Subcutaneous abdominal adipose tissue (tissue), 5 donors: ENCODE data around the gene HLA-DOA.

Source experiments
- H3K27ac ChIP-seq: one replicate; pipeline ENCODE4 v1.7.0; 2013; ENCODE audit warnings: low read depth, mild to moderate bottlenecking, inconsistent platforms, low read length, moderate library complexity
- H3K27me3 ChIP-seq, 5 donors: one replicate each; pipeline ENCODE4 v1.7.0; 2013; ENCODE audit warnings: low read length in 5 of 5, inconsistent platforms in 1 of 5; ENCODE audit not compliant: control insufficient read depth in 5 of 5, insufficient read depth in 4 of 5
- H3K36me3 ChIP-seq, 5 donors: one replicate each; pipeline ENCODE4 v1.7.0; 2013; ENCODE audit warnings: low read length in 5 of 5; ENCODE audit not compliant: control insufficient read depth in 5 of 5, insufficient read depth in 5 of 5
- H3K4me1 ChIP-seq, 5 donors: one replicate each; pipeline ENCODE4 v1.7.0; 2013; ENCODE audit warnings: low read length in 5 of 5, mild to moderate bottlenecking in 3 of 5, moderate library complexity in 1 of 5; ENCODE audit not compliant: control insufficient read depth in 5 of 5, insufficient read depth in 5 of 5
- H3K4me3 ChIP-seq, 5 donors: one replicate each; pipeline ENCODE4 v1.7.0; 2013; ENCODE audit warnings: low read length in 5 of 5, low read depth in 1 of 5
- H3K9ac ChIP-seq, 5 donors: one replicate each; pipeline ENCODE4 v1.7.0; 2013; ENCODE audit warnings: low read length in 5 of 5, mild to moderate bottlenecking in 4 of 5, moderate library complexity in 3 of 5
- H3K9me3 ChIP-seq, 5 donors: one replicate each; pipeline ENCODE4 v1.7.0; 2013; ENCODE audit warnings: low read length in 5 of 5; ENCODE audit not compliant: control insufficient read depth in 5 of 5
- donor health status: healthy.
- donor health status: healthy.
- donor health status: healthy.
- donor health status: healthy.
- donor health status: healthy.

The HLA-DOA gene

DNA sequence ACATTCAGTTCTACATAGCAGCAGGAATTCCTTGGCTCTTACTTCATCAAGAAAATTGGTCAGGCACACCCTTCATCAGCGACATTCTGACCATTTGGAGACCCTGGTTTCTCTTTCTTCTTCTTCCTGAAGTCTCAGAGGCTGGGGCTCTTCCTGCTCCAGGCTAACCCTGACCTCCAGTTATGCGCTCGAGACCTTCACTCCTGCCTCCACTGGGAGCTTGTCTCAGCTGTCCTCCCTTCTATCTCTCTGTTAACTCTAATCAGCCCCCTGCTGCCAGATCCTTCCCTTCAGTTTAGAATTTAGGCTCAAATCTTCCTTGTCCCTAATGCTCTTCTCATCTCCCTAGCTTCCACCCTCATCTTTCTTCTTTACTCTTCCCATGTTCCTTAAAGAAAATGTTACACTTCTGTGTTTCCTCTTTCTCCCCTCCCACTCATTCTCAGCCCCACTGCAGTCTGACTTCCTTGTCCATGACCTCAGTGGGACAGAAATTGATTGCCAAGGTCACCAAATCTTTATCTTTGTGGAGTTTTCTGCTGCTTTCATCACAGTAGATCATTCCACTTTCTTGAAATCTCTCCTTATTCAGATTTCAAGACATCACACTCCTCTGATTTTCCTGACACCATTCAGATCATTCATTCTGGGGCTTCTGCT is 8.4 kb upstream of the HLA-DOA start:
- peak overlapping the region in 1 of 5 donors; percentile 19 for H3K4me3 ChIP-seq
- no peaks in the 10 kb centered on the region for H3K36me3 ChIP-seq
- H3K27ac ChIP-seq: peak overlapping the region; percentile 88
- H3K9me3 ChIP-seq: no peaks in the 10 kb centered on the region
- peak overlapping the region in 1 of 5 donors; percentile 21 for H3K9ac ChIP-seq
- H3K27me3 ChIP-seq: peaks cover 0 to 15% (median 0%) of the 10 kb centered on the region in 5 donors
- peaks cover 9 to 48% (median 20%) of the 10 kb centered on the region in 5 donors for H3K4me1 ChIP-seq

- no peak overlapping the region for H3K27ac ChIP-seq
- H3K9me3 ChIP-seq: no peaks in the 10 kb centered on the region
- H3K4me1 ChIP-seq: peaks cover 9 to 48% (median 20%) of the 10 kb centered on the region in 5 donors
- H3K27me3 ChIP-seq: peaks cover 0 to 15% (median 0%) of the 10 kb centered on the region in 5 donors
- H3K4me3 ChIP-seq: no peak overlapping the region
- no peak overlapping the region for H3K9ac ChIP-seq
- no peaks in the 10 kb centered on the region for H3K36me3 ChIP-seq
These were observed 7.6 kb upstream of the HLA-DOA start for GRCh38 chr6:33017018-33017417.

GRCh38 chr6:33015798-33016197 is 6.4 kb upstream of the HLA-DOA start:
- no peaks in the 10 kb centered on the region for H3K9me3 ChIP-seq

GRCh38 chr6:33014841-33015634 is 5.6 kb upstream of the HLA-DOA start:
- Histone ChIP-seq H3K27me3 (peaks cover 0 to 17% (median 0%) of the 10 kb centered on the region in 5 donors), H3K27ac (no peak overlapping the region), H3K9ac (no peak overlapping the region), H3K36me3 (no peaks in the 10 kb centered on the region), H3K4me3 (peak overlapping the region in 1 of 5 donors; percentile 36), H3K9me3 (no peaks in the 10 kb centered on the region), H3K4me1 (peaks cover 9 to 41% (median 16%) of the 10 kb centered on the region in 5 donors)

More at GRCh38 chr6:33015798-33016197, 6.4 kb upstream of the HLA-DOA start:
- H3K4me3 ChIP-seq: no peak overlapping the region
- H3K27ac ChIP-seq: no peak overlapping the region
- H3K27me3 ChIP-seq: peaks cover 0 to 15% (median 0%) of the 10 kb centered on the region in 5 donors
- peaks cover 9 to 48% (median 20%) of the 10 kb centered on the region in 5 donors for H3K4me1 ChIP-seq
- H3K36me3 ChIP-seq: no peaks in the 10 kb centered on the region
- no peak overlapping the region for H3K9ac ChIP-seq

GRCh38 chr6:33013608-33014007 is 4.2 kb upstream of the HLA-DOA start:
- Histone ChIP-seq H3K27ac (no peak overlapping the region), H3K27me3 (peaks cover 0 to 23% (median 4%) of the 10 kb centered on the region in 5 donors), H3K9me3 (no peaks in the 10 kb centered on the region), H3K9ac (no peak overlapping the region), H3K36me3 (no peaks in the 10 kb centered on the region), H3K4me1 (peaks cover 3 to 36% (median 13%) of the 10 kb centered on the region in 5 donors), H3K4me3 (no peak overlapping the region)

GRCh38 chr6:33010356-33010755 is 965 bp upstream of the HLA-DOA start:
- peaks cover 3 to 14% (median 12%) of the 10 kb centered on the region in 5 donors for H3K4me1 ChIP-seq
- H3K36me3 ChIP-seq: peaks cover 0 to 2% (median 0%) of the 10 kb centered on the region in 5 donors
- no peaks in the 10 kb centered on the region for H3K9me3 ChIP-seq
- H3K9ac ChIP-seq: no peak overlapping the region
- H3K4me3 ChIP-seq: no peak overlapping the region
- H3K27ac ChIP-seq: no peak overlapping the region
- peaks cover 0 to 17% (median 6%) of the 10 kb centered on the region in 5 donors for H3K27me3 ChIP-seq

DNA sequence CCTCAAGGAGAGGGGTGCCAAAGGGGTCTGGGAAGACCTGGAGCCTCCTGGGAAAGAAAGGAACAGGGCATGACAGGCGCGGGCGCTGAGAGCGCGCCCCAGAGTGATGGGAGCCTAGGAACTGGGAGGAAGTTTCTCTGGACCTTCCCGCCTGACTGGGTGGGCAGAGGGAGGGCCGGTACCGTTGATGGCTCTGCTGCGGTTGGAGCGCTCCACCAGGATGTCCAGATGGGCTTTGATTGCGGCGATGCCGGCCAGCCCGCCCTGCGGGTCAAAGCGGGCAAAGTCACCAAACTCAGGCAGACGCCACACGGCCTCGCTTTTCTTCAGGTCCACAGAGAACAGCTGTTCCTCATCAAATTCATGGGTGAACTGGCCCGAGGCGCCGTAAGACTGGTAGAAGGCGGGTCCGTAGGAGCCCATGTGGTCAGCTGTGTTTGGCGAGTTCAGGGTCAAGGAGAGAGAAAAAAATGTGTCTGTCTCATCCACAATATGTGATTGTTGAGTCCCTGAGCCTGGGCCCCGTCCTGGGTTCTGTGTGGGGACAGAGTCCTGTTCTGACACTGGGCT is 1.5 kb downstream of the HLA-DOA start:
- H3K36me3 ChIP-seq: peaks cover 0 to 2% (median 0%) of the 10 kb centered on the region in 5 donors
- no peak overlapping the region for H3K9ac ChIP-seq
- H3K27me3 ChIP-seq: peaks cover 0 to 12% (median 4%) of the 10 kb centered on the region in 5 donors
- H3K27ac ChIP-seq: no peak overlapping the region
- no peaks in the 10 kb centered on the region for H3K9me3 ChIP-seq
- no peak overlapping the region for H3K4me3 ChIP-seq
- H3K4me1 ChIP-seq: peaks cover 0 to 8% (median 7%) of the 10 kb centered on the region in 5 donors

- no peaks in the 10 kb centered on the region for H3K9me3 ChIP-seq
- H3K4me3 ChIP-seq: no peak overlapping the region
- H3K27me3 ChIP-seq: peaks cover 0 to 24% (median 6%) of the 10 kb centered on the region in 5 donors
- no peak overlapping the region for H3K9ac ChIP-seq
- H3K36me3 ChIP-seq: peaks cover 0 to 2% (median 0%) of the 10 kb centered on the region in 5 donors
- no peak overlapping the region for H3K27ac ChIP-seq
- H3K4me1 ChIP-seq: peaks cover 0 to 8% (median 7%) of the 10 kb centered on the region in 5 donors
These were observed 4.5 kb downstream of the HLA-DOA start for GRCh38 chr6:33004940-33005339.

DNA sequence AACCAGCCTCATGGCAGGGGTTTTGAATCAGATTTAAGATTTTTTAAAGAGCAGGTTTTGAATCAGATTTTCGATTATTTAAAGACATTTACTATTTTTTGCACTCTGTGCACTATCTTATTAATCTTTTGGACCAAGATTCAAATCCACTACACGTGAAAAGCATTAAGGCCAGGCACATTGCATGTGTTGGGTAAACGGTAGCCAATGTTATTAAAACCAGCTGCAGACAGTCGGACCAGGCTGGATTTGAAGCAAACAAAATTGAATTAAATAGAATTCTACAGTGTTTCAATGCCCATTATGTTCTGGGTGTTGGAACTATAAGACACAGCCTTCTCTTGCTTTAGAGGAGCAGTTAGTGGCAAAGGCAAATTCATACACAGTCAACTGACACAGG is 7.7 kb downstream of the HLA-DOA start:
- H3K9me3 ChIP-seq: no peaks in the 10 kb centered on the region
- H3K4me3 ChIP-seq: no peak overlapping the region
- H3K27me3 ChIP-seq: peaks cover 0 to 19% (median 3%) of the 10 kb centered on the region in 5 donors
- H3K4me1 ChIP-seq: no peaks in the 10 kb centered on the region
- H3K9ac ChIP-seq: no peak overlapping the region
- no peak overlapping the region for H3K27ac ChIP-seq
- H3K36me3 ChIP-seq: peaks cover 0 to 2% (median 0%) of the 10 kb centered on the region in 5 donors
